SU-DHL-6 (cell line): ENCODE data around the gene DLG2.

Experiments
- H2AFZ ChIP-seq: fragments of 200-600 bp; sonication (generic); 2 replicates; pipeline ENCODE4 v1.6.1; 2014; ENCODE audit warnings: low read depth, mild to moderate bottlenecking, moderate library complexity, mixed read lengths, antibody characterized with exemption, low read length; ENCODE audit not compliant: severe bottlenecking
- H3F3A ChIP-seq: fragments of 200-600 bp; shearing (Covaris generic); 2 replicates; pipeline ENCODE4 v1.6.0; 2016; ENCODE audit warnings: antibody characterized with exemption, mild to moderate bottlenecking; ENCODE audit not compliant: insufficient read depth
- H3K27ac ChIP-seq: fragments of 200-600 bp; sonication (generic); 2 replicates; pipeline ENCODE4 v1.5.1; 2016; ENCODE audit warnings: low read depth, mild to moderate bottlenecking, low read length, moderate library complexity, mixed read lengths
- H3K27me3 ChIP-seq: fragments of 200-600 bp; sonication (generic), shearing (Covaris generic); 2 replicates; pipeline ENCODE4 v1.6.0; 2014; ENCODE audit warnings: mild to moderate bottlenecking, low read length
- H3K36me3 ChIP-seq: fragments of 200-600 bp; sonication (generic); 2 replicates; pipeline ENCODE4 v1.6.1; 2014; ENCODE audit warnings: mild to moderate bottlenecking, low read length, mixed read lengths
- H3K4me2 ChIP-seq: fragments of 300-600, 200-600 bp; shearing (Covaris generic), sonication (generic); 2 replicates; pipeline ENCODE4 v1.6.0; 2014; ENCODE audit warnings: low read length, low read depth, mild to moderate bottlenecking; ENCODE audit not compliant: poor library complexity, severe bottlenecking
- H3K4me3 ChIP-seq: fragments of 200-600 bp; sonication (generic); 2 replicates; pipeline ENCODE4 v1.5.1; 2014; ENCODE audit warnings: antibody characterized with exemption, low read length, mild to moderate bottlenecking, mixed read lengths; ENCODE audit not compliant: insufficient read depth, poor library complexity, severe bottlenecking
- H3K79me2 ChIP-seq: fragments of 200-600 bp; sonication (generic); 2 replicates; pipeline ENCODE4 v1.6.1; 2014; ENCODE audit warnings: mild to moderate bottlenecking, low read length, moderate library complexity; ENCODE audit not compliant: insufficient read depth
- H3K9ac ChIP-seq: fragments of 200-600 bp; sonication (generic); 2 replicates; pipeline ENCODE4 v1.7.0; 2014; ENCODE audit warnings: mild to moderate bottlenecking, low read length
- H3K9me2 ChIP-seq: fragments of 200-600 bp; sonication (generic); replicated peaks from 2 replicates; pipeline ENCODE4 v1.6.1; 2014; ENCODE audit warnings: low read length; ENCODE audit not compliant: insufficient read depth
- H3K9me3 ChIP-seq: fragments of 200-600 bp; sonication (generic); 2 replicates; pipeline ENCODE4 v1.6.1; 2014; ENCODE audit warnings: low read length, mixed read lengths; ENCODE audit not compliant: insufficient read depth
- H4K20me1 ChIP-seq: fragments of 200-600 bp; sonication (generic); 2 replicates; pipeline ENCODE4 v1.6.1; 2014; ENCODE audit warnings: low read depth, mild to moderate bottlenecking, antibody characterized with exemption, low read length, moderate library complexity, mixed read lengths
- CTCF ChIP-seq: fragments of 200-600 bp; sonication (generic); IDR thresholded peaks from one replicate; pipeline ENCODE4 v1.5.1; 2017; ENCODE audit warnings: antibody characterized with exemption, mild to moderate bottlenecking, low read length, moderate library complexity; ENCODE audit not compliant: insufficient read depth, poor library complexity, severe bottlenecking
- EZH2phosphoT487 ChIP-seq: fragments of 200-600 bp; sonication (generic), shearing (Covaris generic); conservative IDR thresholded peaks from 2 replicates; pipeline ENCODE4 v1.6.1; 2018; ENCODE audit warnings: mild to moderate bottlenecking, antibody characterized with exemption, low read length, moderate library complexity, mixed read lengths

Gene DLG2

GRCh38 chr11:84763931-84764330, 863.2 kb downstream of the DLG2 start:
- Histone ChIP-seq H3K4me2 (no peak overlapping the region), H4K20me1 (no peaks in the 10 kb centered on the region), H3K79me2 (no peaks in the 10 kb centered on the region), H2AFZ (no peak overlapping the region), H3K36me3 (no peaks in the 10 kb centered on the region; the same call in 1 of the 2 replicates), H3K27me3 (no peaks in the 10 kb centered on the region), H3K9me3 (no peaks in the 10 kb centered on the region), H3K9ac (no peak overlapping the region), H3F3A (no peaks in the 10 kb centered on the region), H3K9me2 (no peaks in the 10 kb centered on the region), H3K27ac (no peak overlapping the region), H3K4me3 (no peak overlapping the region)
- TF ChIP-seq EZH2phosphoT487 (no peak), CTCF (no peak)

DNA sequence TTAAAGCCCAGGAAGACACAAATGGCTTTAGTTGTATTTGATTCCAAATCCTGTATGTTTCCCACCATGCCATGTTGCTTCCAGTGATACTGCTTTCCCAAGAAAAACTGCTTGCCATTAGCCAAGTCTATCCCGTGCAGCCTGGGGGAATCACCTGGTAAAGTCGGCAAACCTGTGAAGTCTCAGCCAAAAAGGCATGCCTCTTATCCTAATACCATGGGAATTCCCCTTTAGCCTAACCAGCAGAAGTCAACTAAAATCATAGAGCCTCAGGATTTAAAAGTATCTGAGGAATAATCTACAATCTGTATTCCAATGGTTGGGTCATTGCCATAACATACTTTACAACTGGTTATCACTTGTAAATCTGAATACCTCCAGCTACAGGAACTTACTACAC, 869.4 kb downstream of the DLG2 start:
- Histone ChIP-seq H4K20me1 (no peaks in the 10 kb centered on the region), H3K4me3 (no peak overlapping the region), H3K4me2 (no peak overlapping the region), H3K9ac (no peak overlapping the region), H3K9me3 (no peaks in the 10 kb centered on the region), H3K27ac (no peak overlapping the region), H3K79me2 (no peaks in the 10 kb centered on the region), H2AFZ (no peak overlapping the region), H3F3A (no peaks in the 10 kb centered on the region), H3K27me3 (no peaks in the 10 kb centered on the region), H3K36me3 (no peaks in the 10 kb centered on the region), H3K9me2 (no peaks in the 10 kb centered on the region)
- no peak for TF ChIP-seq CTCF
- TF ChIP-seq EZH2phosphoT487 = no peak

DNA sequence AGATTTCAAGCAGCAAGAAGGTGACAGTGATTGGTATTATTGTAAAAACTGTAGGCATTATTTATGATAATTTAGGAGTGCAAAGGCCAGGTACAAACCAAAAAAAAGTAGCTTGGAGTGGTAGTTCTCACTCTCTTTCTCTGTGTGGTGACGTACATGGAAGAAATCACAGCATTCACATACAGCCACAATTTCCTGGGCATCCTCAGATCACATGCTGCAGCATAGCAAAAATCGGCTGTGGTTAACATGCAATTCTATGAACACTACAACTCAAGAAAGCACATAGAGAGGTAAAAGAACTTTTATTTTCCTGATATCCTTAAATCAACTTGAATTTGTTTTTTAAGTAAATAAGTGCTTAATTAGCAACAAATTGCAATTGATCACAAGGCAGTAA, 875.8 kb downstream of the DLG2 start:
- Histone ChIP-seq H3K9ac (no peak overlapping the region), H3K27me3 (no peaks in the 10 kb centered on the region), H3F3A (no peaks in the 10 kb centered on the region), H3K4me3 (no peak overlapping the region), H3K9me3 (no peaks in the 10 kb centered on the region), H3K79me2 (no peaks in the 10 kb centered on the region), H2AFZ (no peak overlapping the region), H3K4me2 (no peak overlapping the region), H3K27ac (no peak overlapping the region), H3K36me3 (no peaks in the 10 kb centered on the region), H4K20me1 (no peaks in the 10 kb centered on the region), H3K9me2 (no peaks in the 10 kb centered on the region)
- TF ChIP-seq CTCF (no peak), EZH2phosphoT487 (no peak)
